Measurements from ENCODE around the gene MRPL10. TPM values are rescaled to one million over a fixed set of nuclear protein-coding genes. Genes with fewer than 3 reads are reported as not detected.

The MRPL10 gene
- total RNA-seq, 1 donor from 2014 or later = 49.4 TPM

DNA sequence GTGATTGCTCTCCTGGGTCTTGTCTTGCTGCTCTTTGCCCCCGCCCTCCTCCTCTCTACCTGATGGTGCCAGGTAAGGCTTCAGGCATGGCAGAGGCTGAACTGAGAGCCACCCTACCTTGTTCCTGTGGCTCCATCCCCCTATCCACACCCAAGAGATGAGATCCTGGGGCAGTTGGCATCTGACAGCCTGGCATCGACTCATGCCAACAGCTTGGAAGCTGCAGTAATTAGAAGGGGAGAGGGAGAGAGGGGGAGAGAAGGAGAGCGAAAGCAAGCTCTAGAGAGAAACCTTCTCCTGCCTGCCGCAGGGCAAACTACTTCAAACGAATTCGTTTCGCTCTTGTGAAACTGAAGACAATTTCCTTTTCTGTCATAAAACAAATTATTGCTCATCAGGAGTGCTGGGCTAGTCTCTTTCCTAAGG, 33.5 kb upstream of the MRPL10 start:
- H3K4me3 Mint-ChIP-seq = peak overlapping the region; percentile 47
- DNase-seq (ENCODE audit: extremely low spot score, unreplicated experiment) = no peak
- TF ChIP-seq, protein P1, sequence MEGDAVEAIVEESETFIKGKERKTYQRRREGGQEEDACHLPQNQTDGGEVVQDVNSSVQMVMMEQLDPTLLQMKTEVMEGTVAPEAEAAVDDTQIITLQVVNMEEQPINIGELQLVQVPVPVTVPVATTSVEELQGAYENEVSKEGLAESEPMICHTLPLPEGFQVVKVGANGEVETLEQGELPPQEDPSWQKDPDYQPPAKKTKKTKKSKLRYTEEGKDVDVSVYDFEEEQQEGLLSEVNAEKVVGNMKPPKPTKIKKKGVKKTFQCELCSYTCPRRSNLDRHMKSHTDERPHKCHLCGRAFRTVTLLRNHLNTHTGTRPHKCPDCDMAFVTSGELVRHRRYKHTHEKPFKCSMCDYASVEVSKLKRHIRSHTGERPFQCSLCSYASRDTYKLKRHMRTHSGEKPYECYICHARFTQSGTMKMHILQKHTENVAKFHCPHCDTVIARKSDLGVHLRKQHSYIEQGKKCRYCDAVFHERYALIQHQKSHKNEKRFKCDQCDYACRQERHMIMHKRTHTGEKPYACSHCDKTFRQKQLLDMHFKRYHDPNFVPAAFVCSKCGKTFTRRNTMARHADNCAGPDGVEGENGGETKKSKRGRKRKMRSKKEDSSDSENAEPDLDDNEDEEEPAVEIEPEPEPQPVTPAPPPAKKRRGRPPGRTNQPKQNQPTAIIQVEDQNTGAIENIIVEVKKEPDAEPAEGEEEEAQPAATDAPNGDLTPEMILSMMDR (conservative IDR thresholded peaks at IDR 0.05) = no peak
- no peaks in the 10 kb centered on the region for H3K36me3 Mint-ChIP-seq
- peak overlapping the region; percentile 83 for H3K27ac Mint-ChIP-seq
- peaks cover 50% of the 10 kb centered on the region for H3K27me3 Mint-ChIP-seq
- H3K4me1 Mint-ChIP-seq (ENCODE audit: unreplicated experiment) = peaks cover 8% of the 10 kb centered on the region
- H3K9me3 Mint-ChIP-seq = peaks cover 4% of the 10 kb centered on the region

DNA sequence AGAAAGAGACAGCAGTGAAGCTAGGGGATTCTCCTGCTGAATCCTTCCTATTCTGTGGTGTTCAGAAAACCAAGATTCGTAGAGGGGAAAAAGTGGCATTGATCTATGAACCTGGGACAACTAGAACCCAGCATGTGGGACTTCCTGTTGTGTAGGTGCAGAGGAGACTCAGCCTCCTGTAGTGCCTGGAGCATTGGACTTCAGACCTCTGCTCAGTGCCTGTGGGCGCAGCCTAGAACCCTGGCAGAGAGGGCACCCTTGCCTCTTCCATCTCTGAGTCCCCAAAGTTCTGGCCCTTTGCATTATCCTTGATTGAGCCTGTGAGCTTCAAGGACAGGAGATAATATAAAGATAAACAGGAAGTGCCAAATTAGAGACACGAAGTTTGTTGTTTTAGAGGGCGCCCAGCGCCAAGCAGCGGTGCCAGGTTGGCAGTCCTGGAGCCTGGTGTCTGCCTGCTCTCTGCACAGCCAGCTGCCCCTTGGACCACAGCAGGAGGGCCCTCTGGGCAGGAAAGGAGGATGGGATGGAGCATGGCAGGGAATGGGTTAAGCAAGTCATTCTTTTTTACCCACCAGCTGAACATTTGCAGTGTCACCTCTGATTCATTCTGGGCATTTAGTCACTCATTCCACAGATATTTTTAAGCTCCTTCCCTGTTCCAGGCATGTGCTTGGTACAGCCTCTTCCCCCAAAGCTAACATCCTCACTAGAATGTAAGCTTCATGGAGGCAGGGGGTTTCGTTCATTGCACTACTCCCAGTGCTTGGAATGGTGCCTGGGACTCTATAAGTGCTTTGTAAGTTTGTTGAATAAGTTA, 31.5 kb upstream of the MRPL10 start:
- no peak for DNase-seq (ENCODE audit: extremely low spot score, unreplicated experiment)
- TF ChIP-seq, protein P1 (conservative IDR thresholded peaks at IDR 0.05) = no peak
- Mint-ChIP-seq H3K4me1 (ENCODE audit: unreplicated experiment) (peaks cover 6% of the 10 kb centered on the region), H3K27me3 (peaks cover 55% of the 10 kb centered on the region), H3K9me3 (peaks cover 4% of the 10 kb centered on the region), H3K4me3 (peak overlapping the region; percentile 56), H3K27ac (peak overlapping the region; percentile 89), H3K36me3 (no peaks in the 10 kb centered on the region)

DNA sequence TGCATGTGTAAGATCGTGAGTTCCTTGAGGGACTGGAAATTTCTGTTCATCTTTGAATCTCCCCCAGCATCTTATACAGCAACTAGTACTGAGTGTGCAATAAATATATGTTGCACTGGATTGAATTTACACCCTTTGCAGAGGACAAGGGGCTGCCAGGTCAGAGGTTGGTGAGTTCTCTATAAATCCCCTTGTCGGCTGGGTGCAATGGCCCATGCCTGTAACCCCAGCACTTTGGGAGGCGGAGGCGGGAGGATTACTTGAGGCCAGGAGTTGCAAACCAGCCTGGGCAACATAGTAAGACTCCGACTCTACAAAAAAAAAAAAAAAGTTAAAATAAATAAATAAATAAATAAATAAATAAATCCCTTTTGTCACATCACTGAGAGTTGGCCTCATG, 29.0 kb upstream of the MRPL10 start:
- Mint-ChIP-seq H3K4me3 (no peak overlapping the region), H3K27ac (no peak overlapping the region), H3K36me3 (no peaks in the 10 kb centered on the region), H3K27me3 (peaks cover 55% of the 10 kb centered on the region), H3K4me1 (ENCODE audit: unreplicated experiment) (peaks cover 6% of the 10 kb centered on the region), H3K9me3 (peaks cover 4% of the 10 kb centered on the region)
- TF ChIP-seq, protein P1 (conservative IDR thresholded peaks at IDR 0.05) = no peak
- no peak for DNase-seq (ENCODE audit: extremely low spot score, unreplicated experiment)

DNA sequence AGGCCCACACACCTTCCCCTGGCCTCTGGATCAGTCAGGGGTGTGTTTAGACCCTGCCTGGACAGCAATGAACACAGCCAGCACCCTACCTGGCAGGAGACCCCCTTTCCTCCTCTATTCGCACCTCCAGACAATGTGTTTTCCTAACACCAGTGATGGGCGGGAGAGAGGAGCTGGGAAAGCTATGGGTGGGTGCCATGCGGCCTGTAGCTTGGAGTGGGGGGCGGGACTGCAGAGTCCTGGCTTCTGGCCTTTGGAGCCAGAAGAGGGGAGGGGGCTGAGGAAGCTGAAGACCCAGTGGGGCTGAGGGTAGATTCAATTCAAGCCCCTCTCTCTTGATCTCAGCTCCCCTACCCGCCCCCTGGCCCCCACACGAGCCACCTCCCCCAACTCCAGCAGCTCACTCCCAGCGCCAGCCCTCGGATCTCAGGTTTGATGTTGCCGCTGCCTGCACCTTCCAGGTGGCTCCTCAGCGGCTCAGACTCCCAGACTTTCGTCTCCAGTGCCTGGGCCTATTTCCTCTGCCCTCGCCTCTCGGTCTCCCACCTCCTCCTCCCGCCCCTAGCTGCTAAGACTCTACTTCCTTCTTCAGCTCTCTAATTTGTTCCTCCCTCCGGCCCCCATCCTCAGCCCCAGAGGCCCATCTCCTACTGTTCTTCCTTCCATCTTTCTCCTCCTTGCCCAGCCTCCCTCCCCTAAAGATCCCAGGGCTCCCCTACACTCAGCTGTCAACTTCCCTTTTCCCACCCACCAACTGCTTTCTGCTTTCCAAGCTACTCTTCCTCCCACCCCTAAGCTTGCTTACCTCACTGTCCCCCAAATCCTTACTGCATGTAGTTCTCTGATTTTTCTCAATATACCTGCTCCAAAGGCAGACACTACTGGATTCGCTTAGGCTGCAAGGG, 26.5 kb upstream of the MRPL10 start:
- H3K4me3 Mint-ChIP-seq = no peak overlapping the region
- H3K9me3 Mint-ChIP-seq = no peaks in the 10 kb centered on the region
- H3K27ac Mint-ChIP-seq = no peak overlapping the region
- H3K36me3 Mint-ChIP-seq = no peaks in the 10 kb centered on the region
- no peak for DNase-seq (ENCODE audit: extremely low spot score, unreplicated experiment)
- TF ChIP-seq, protein P1 (conservative IDR thresholded peaks at IDR 0.05) = no peak
- H3K27me3 Mint-ChIP-seq = peaks cover 72% of the 10 kb centered on the region
- H3K4me1 Mint-ChIP-seq (ENCODE audit: unreplicated experiment) = no peaks in the 10 kb centered on the region

DNA sequence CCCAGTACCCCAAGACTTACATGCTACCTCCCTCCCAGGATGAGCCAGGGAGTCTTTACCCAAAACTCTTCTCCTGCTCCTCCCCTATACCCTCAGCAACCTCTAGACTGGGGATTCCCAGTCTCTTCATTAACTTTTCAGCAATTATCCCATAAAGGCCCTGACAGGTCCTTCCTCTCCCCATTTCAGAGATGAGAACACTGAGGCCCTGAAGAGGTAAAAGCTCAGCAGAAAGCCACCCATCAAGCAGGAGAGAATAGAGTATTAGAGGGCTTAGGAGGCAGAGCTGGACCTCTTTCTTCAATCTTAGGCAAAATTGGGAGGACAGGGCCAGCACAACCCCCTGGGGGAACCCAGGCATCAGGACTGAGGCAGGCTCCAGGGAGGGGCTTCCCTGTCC, 25.5 kb upstream of the MRPL10 start:
- Mint-ChIP-seq H3K27me3 (peaks cover 82% of the 10 kb centered on the region), H3K27ac (no peak overlapping the region), H3K4me1 (ENCODE audit: unreplicated experiment) (peaks cover 5% of the 10 kb centered on the region), H3K4me3 (no peak overlapping the region), H3K9me3 (no peaks in the 10 kb centered on the region), H3K36me3 (no peaks in the 10 kb centered on the region)
- no peak for DNase-seq (ENCODE audit: extremely low spot score, unreplicated experiment)
- TF ChIP-seq, protein P1 (conservative IDR thresholded peaks at IDR 0.05) = no peak

Measured in type B pancreatic cell (in vitro differentiated cells).